Activated naive CD4-positive, alpha-beta T cell treated with anti-CD3 and anti-CD28 coated beads for 36 hours (primary cell): Measurements from ENCODE around the gene CNTLN. TPM values are rescaled to one million over a fixed set of nuclear protein-coding genes. Genes with fewer than 3 reads are reported as not detected.
"Not testable (repeated sequence)": the region's sequence is repeated elsewhere in the genome, so short reads cannot be mapped to it uniquely, and the experiment has no call there.

Experiments used
- CTCF ChIA-PET: fragments of 350-600 bp; sonication (Branson Sonifier 250); formaldehyde crosslinking; loops from one replicate; lab custom pipeline; 2021; ENCODE audit warnings: antibody characterized with exemption; lab: Charles Lee
- DNase-seq: peaks from one replicate; pipeline ENCODE4 v3.0.0-alpha.2; 2020
- H3K27ac Mint-ChIP-seq: one replicate; pipeline ENCODE4 v1.8.0; 2021; ENCODE audit warnings: mild to moderate bottlenecking, mixed read lengths
- H3K27me3 Mint-ChIP-seq: one replicate; pipeline ENCODE4 v1.8.0; 2021; ENCODE audit warnings: low read depth, mixed read lengths
- H3K36me3 Mint-ChIP-seq: one replicate; pipeline ENCODE4 v1.8.0; 2021; ENCODE audit warnings: low read depth, mixed read lengths
- H3K4me1 Mint-ChIP-seq: one replicate; pipeline ENCODE4 v1.8.0; 2021; ENCODE audit warnings: low read depth, mixed read lengths
- H3K4me3 Mint-ChIP-seq: one replicate; pipeline ENCODE4 v1.8.0; 2021; ENCODE audit warnings: mild to moderate bottlenecking, moderate library complexity, mixed read lengths
- H3K9me3 Mint-ChIP-seq: one replicate; pipeline ENCODE4 v1.8.0; 2021; ENCODE audit warnings: mixed read lengths
- intact Hi-C: fragments of 100-400 bp; cut with micrococcal nuclease; formaldehyde crosslinking; loops from one replicate; pipeline ENCODE4 v1.15.1; 2023
- total RNA-seq, 2 experiments: library from RNA; stranded (reverse); gene quantifications; one replicate each; pipeline ENCODE4 v1.2.3, GENCODE V29; 2021

CNTLN gene
- total RNA-seq, 2 experiments from 2014 or later = 0.10 to 0.25 TPM

DNA sequence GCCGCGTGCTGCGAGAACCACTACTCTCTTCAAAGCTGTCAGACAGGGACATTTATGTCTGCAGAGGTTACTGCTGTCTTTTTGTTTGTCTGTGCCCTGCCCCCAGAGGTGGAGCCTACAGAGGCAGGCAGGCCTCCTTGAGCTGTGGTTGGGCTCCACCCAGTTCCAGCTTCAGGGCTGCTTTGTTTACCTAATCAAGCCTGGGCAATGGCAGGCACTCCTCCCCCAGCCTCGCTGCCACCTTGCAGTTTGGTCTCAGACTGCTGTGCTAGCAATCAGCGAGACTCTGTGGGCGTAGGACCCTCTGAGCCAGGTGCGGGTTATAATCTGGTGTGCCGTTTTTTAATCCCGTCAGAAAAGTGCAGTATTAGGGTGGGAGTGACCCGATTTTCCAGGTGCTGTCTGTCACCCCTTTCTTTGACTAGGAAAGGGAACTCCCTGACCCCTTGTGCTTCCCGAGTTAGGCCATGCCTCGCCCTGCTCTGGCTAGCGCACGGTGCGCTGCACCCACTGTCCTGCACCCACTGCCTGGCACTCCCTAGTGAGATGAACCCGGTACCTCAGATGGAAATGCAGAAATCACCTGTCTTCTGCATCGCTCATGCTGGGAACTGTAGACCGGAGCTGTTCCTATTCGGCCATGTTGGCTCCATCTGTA is 133.8 kb downstream of the CNTLN start:
- DNase-seq, H3K27ac Mint-ChIP-seq, H3K4me1 Mint-ChIP-seq, H3K27me3 Mint-ChIP-seq, H3K36me3 Mint-ChIP-seq, CTCF ChIA-PET, intact Hi-C loops, H3K4me3 Mint-ChIP-seq: not testable (repeated sequence)
- H3K9me3 Mint-ChIP-seq = peaks cover 14% of the 10 kb centered on the region

DNA sequence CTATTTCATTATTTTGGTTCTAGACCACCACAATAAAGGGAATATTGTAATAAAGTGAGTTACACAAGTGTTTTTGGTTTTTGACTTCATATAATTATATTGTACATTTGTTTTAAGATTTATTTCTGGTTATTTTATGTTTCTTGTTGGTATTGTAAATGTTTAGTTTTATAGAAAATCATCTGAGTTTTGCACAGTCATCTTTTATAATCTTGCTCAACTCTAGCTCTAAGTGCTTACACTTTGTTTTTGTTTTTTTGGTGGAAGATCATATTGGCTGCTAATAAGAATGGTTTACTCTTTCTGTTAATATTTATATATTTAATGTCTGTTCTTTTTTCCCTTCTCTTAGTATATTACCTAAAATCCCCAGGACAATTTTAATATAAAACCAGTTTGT is 135.0 kb downstream of the CNTLN start:
- Mint-ChIP-seq H3K36me3 (no peaks in the 10 kb centered on the region), H3K4me1 (no peaks in the 10 kb centered on the region), H3K9me3 (peaks cover 14% of the 10 kb centered on the region), H3K27ac (no peak overlapping the region), H3K4me3 (no peak overlapping the region), H3K27me3 (no peaks in the 10 kb centered on the region)
- intact Hi-C loops = no loop called here
- no peak for DNase-seq
- CTCF ChIA-PET = no interaction called here

DNA sequence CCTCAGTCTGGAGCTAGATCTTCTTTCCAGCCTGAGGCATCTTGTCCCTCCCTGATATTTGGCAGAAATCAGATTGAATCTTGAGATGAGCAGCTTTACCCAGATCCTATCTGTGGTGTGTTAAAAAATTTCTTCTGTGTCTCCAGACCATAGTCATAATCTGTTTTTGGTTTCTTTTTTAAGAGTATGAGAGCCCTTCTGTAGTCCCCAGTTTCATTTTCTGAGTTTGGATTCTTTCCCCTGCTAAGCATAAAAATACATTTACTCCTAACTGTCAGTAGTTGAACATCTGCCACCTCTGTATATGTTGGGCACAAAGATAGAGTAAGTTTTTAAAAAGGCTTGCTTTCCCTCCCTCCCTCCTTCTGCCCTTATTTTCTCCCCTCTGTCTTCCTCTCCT is 137.7 kb downstream of the CNTLN start:
- no peak overlapping the region for H3K27ac Mint-ChIP-seq
- H3K4me3 Mint-ChIP-seq = no peak overlapping the region
- peaks cover 5% of the 10 kb centered on the region for H3K9me3 Mint-ChIP-seq
- DNase-seq = no peak
- CTCF ChIA-PET = no interaction called here
- H3K27me3 Mint-ChIP-seq = no peaks in the 10 kb centered on the region
- H3K4me1 Mint-ChIP-seq = no peaks in the 10 kb centered on the region
- intact Hi-C loops = no loop called here
- H3K36me3 Mint-ChIP-seq = no peaks in the 10 kb centered on the region

DNA sequence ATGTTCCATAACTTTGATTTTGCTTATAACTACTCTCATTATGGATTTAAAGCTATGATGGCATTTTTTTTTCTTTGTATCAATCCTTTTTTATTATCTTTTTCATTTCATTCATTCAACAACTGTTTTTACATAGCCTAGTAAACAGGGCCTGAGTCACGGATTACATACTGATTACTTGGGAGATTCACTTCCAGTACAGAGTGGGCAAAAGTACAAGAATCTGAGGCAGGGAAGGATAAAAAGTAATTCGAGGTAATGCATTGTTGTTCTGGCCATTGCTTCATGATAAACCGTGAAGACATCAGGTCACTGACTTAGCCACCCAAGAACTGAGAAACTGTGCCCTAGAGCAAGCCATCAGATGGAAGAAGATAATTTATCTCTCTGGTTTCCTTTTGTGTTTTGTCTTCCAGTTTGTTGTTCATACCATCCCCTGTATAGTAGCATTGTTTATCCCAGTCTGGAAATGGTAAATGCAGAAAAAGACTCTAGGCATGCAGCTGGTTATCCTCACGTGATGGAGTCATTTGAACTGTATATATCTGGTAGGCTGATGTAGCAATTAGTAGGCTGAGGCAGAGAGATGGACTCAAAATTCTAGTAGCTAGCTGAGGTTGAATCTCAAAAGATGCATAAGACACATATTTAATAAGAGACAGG is 145.6 kb downstream of the CNTLN start:
- Mint-ChIP-seq H3K4me3 (no peak overlapping the region), H3K36me3 (no peaks in the 10 kb centered on the region), H3K27ac (no peak overlapping the region), H3K4me1 (no peaks in the 10 kb centered on the region), H3K27me3 (no peaks in the 10 kb centered on the region), H3K9me3 (peaks cover 9% of the 10 kb centered on the region)
- intact Hi-C loops = no loop called here
- DNase-seq = no peak
- CTCF ChIA-PET = no interaction called here

DNA sequence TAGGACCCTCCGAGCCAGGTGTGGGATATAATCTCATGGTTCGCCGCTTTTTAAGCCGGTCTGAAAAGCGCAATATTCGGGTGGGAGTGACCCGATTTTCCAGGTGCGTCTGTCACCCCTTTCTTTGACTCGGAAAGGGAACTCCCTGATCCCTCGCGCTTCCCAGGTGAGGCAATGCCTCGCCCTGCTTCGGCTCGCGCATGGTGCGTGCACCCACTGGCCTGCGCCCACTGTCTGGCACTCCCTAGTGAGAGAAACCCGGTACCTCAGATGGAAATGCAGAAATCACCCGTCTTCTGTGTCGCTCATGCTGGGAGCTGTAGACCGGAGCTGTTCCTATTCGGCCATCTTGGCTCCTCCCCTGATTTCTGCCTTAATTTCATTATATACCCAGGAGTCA is 155.8 kb downstream of the CNTLN start:
- intact Hi-C loops = not testable (repeated sequence)

DNA sequence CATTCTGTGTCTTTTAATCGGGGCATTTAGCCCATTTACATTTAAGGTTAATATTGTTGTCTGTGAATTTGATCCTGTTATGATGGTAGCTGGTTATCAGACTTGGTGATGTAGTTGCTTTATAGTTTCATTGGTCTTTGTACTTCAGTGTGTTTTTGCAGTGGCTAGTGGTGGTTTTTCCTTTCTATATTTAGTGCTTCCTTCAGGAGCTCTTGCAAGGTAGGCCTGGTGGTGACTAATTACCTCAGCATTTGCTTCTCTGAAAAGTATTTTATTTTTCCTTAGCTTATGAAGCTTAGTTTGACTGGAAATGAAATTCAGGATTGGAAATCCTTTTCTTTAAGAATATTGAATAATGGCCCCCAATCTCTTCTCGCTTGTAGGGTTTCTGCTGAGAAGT is 156.9 kb downstream of the CNTLN start:
- no peaks in the 10 kb centered on the region for H3K27me3 Mint-ChIP-seq
- intact Hi-C loops = no loop called here
- peaks cover 22% of the 10 kb centered on the region for H3K9me3 Mint-ChIP-seq
- no peak for DNase-seq
- H3K36me3 Mint-ChIP-seq = no peaks in the 10 kb centered on the region
- no peak overlapping the region for H3K4me3 Mint-ChIP-seq
- CTCF ChIA-PET = no interaction called here
- no peak overlapping the region for H3K27ac Mint-ChIP-seq
- H3K4me1 Mint-ChIP-seq = no peaks in the 10 kb centered on the region

More for the DNA sequence above, 155.8 kb downstream of the CNTLN start:
- peaks cover 17% of the 10 kb centered on the region for H3K9me3 Mint-ChIP-seq
- H3K27ac Mint-ChIP-seq, DNase-seq, H3K4me3 Mint-ChIP-seq, H3K36me3 Mint-ChIP-seq, CTCF ChIA-PET, H3K27me3 Mint-ChIP-seq, H3K4me1 Mint-ChIP-seq: not testable (repeated sequence)

DNA sequence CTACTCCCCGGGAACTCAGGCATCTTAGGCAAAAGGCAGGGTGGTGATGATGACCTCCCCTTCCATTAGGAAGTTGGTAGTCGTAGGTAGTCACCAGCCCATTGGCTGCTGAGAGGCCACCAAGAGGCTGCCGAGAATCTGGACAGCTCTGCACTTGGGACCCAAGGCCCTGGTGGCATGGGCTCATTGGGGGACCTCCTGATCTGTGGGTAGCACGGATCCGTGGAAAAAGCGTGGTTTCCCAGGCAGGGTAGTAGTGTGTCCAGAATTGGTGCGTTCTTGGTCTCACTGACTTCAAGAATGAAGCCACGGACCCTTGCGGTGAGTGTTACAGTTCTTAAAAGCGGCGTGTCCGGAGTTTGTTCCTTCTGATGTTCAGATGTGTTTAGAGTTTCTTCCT is 158.8 kb downstream of the CNTLN start:
- Mint-ChIP-seq H3K4me3 (no peak overlapping the region), H3K4me1 (no peaks in the 10 kb centered on the region), H3K36me3 (no peaks in the 10 kb centered on the region), H3K27me3 (no peaks in the 10 kb centered on the region), H3K9me3 (peaks cover 22% of the 10 kb centered on the region), H3K27ac (no peak overlapping the region)
- DNase-seq = no peak
- CTCF ChIA-PET = no interaction called here
- intact Hi-C loops = no loop called here

DNA sequence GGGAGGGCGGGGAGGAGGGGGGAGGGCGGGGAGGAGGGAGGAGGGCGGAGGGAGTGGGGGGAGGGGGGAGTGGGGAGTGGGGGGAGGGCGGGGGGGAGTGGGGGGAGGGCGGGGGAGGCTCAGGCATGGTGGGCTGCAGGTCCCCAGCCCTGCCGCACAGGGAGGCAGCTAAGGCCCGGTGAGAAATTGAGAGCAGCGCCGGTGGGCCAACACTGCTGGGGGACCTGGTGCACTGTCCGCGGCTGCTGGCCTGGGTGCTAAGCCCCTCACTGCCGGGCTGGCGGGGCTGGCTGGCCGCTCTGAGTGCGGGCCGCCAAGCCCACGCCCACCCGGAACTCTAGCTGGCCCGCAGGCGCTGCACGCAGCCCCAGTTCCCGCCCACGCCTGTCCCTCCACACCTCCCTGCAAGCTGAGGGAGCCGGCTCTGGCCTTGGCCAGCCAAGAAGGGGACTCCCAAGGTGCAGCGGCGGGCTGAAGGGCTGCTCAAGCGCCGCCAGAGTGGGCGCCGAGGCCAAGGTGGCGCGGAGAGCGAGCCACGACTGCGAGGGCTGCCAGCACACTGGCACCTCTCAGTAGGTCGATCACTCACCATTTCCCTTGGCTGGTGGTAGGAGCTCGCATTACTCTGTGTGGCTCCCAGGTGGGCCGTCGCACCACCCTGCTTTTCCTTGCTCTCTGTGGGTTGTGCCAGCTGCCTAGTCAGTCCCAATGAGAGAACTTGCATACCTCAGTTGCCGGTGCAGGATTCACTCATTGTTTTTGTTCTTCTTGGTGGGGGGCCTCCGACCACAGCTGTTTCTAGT is 160.2 kb downstream of the CNTLN start:
- H3K27ac Mint-ChIP-seq = no peak overlapping the region
- intact Hi-C loops = no loop called here
- H3K27me3 Mint-ChIP-seq = no peaks in the 10 kb centered on the region
- CTCF ChIA-PET = no interaction called here
- peaks cover 20% of the 10 kb centered on the region for H3K9me3 Mint-ChIP-seq
- no peak for DNase-seq
- H3K36me3 Mint-ChIP-seq = no peaks in the 10 kb centered on the region
- no peak overlapping the region for H3K4me3 Mint-ChIP-seq
- no peaks in the 10 kb centered on the region for H3K4me1 Mint-ChIP-seq

DNA sequence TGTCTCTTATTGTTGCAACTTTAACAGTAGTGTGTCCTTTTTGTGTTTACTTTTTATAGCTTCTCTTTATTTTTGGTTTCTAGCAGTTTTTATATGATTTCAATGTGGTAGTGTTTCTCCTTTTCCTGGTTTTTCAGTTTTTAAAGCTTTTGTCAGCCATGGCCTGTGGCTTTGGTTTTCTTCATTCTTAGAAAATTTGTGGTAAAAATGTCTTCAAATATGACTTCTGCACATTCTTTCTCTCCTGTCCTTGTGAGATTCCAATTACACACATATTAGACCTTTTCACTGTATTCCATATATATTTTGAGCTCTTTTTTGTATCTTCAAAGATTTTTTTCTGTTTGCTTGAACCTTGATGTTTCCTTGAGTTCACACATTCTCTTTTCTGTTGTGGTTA is 180.5 kb downstream of the CNTLN start:
- no peak for DNase-seq
- peaks cover 3% of the 10 kb centered on the region for H3K9me3 Mint-ChIP-seq
- no peak overlapping the region for H3K27ac Mint-ChIP-seq
- no peaks in the 10 kb centered on the region for H3K27me3 Mint-ChIP-seq
- CTCF ChIA-PET = no interaction called here
- intact Hi-C loops = no loop called here
- no peaks in the 10 kb centered on the region for H3K36me3 Mint-ChIP-seq
- no peaks in the 10 kb centered on the region for H3K4me1 Mint-ChIP-seq
- H3K4me3 Mint-ChIP-seq = no peak overlapping the region

DNA sequence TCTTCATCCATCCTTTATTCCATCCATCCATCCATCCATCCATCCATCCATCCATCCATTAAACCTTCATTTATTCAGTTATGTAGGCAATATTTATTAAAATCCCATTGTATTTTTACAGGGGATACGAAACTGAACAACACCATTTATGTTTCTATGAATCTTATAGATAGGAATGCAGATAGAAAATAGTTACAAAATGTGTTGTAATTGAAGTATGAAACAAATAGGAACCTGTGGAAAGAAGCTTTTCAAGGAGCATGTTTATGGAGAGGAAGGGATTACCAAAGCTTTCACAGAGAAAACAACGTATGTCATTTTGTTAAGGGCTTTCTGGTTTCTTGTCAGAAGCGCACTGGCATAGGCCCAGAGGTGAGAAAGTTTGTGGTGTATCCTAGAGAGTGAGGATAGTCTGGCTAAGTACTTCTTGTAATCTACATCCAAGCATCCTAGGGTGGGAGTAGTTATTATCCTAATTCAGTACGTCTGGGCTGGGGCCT is 184.0 kb downstream of the CNTLN start:
- no peaks in the 10 kb centered on the region for H3K27me3 Mint-ChIP-seq
- no peak overlapping the region for H3K4me3 Mint-ChIP-seq
- intact Hi-C loops = no loop called here
- no peak overlapping the region for H3K27ac Mint-ChIP-seq
- no peak for DNase-seq
- CTCF ChIA-PET = no interaction called here
- H3K9me3 Mint-ChIP-seq = peaks cover 3% of the 10 kb centered on the region
- no peaks in the 10 kb centered on the region for H3K36me3 Mint-ChIP-seq
- no peaks in the 10 kb centered on the region for H3K4me1 Mint-ChIP-seq

DNA sequence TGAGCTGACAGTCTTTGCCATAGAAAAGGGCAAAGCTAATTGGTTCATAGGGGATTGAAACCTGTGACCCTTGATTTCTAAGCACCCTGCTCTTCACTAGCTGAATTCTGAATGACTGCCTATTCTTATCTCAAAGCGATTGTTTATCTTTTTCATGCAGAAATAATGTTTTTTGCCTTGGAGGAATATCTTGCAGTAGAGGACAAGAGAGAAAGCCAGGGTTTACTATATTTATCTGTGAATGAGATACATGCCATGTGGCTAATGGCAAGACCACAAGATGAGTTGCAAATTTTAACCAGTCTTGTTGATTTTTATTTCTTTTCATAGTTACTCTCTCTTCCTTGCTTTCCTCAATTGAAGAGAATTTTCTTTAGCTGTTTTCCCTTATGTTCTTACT is 185.0 kb downstream of the CNTLN start:
- H3K9me3 Mint-ChIP-seq = peaks cover 2% of the 10 kb centered on the region
- CTCF ChIA-PET = interaction anchor here (0.6 to 0.7 kb wide), 2 partner anchors 148 to 253 kb away, joined by 3 to 4 read pairs; no protein-coding TSS in a partner anchor
- no peaks in the 10 kb centered on the region for H3K36me3 Mint-ChIP-seq
- intact Hi-C loops = no loop called here
- H3K4me3 Mint-ChIP-seq = no peak overlapping the region
- DNase-seq = no peak
- no peaks in the 10 kb centered on the region for H3K4me1 Mint-ChIP-seq
- no peaks in the 10 kb centered on the region for H3K27me3 Mint-ChIP-seq
- no peak overlapping the region for H3K27ac Mint-ChIP-seq

DNA sequence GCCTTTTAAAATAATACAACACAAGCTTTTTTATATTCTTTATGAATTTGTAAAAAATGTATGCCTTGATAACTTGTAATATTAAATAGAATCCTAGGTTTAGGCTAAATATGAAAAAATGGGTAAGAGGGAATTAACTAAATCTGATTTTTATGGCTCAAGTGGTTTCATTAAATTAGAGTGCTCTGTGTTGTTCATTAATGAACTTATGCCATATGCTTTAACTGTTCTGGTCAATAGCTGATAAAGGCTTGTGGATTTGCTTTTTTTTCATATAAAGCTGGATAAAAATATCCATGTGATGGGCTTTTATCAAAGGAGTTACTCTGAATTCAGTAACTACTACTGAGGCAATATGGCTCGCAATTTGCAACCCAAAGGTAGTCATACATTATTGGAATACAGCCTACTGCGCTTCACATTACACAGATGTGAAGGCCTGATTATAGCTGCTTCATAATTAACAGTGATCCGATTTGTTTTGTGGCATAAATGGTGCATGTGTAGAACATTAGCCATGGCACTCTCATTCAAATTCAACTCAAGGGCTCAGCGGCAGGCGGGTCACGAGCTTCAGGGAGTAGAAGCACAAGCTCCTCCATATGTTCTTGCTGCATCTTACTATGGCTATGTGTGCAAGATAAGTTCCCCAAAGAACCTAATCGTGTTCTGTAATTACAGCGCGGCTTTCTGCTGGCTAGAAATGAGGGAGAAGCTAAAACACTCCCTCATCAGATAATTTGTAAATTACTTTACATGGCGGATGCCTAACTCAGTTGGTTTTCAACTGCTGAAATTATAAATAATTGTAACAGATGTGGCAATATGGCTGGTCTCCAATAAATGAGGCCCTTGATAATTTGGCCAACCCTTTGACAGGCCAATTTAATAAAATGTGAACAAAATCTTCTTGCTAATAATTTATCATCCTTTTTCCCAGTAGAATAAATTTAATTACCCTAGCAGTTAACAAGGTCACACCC is 188.3 kb downstream of the CNTLN start:
- Mint-ChIP-seq H3K4me3 (no peak overlapping the region), H3K36me3 (no peaks in the 10 kb centered on the region), H3K27me3 (no peaks in the 10 kb centered on the region), H3K27ac (no peak overlapping the region), H3K4me1 (no peaks in the 10 kb centered on the region), H3K9me3 (peaks cover 2% of the 10 kb centered on the region)
- no peak for DNase-seq
- CTCF ChIA-PET = no interaction called here
- intact Hi-C loops = no loop called here
